ENCODE measurements around the gene IGSF9B. TPM values are rescaled to one million over a fixed set of nuclear protein-coding genes. Genes with fewer than 3 reads are reported as not detected.
A peak's percentile ranks its signal among the peaks of the same experiment; 100 is the strongest.

IGSF9B gene
- total RNA-seq, 2 experiments from 2014 or later, result 24.6 to 30.3 TPM

GRCh38 chr11:133922078-133922870 is 34.5 kb downstream of the IGSF9B start:
- Mint-ChIP-seq H3K4me1 (ENCODE audit: low read depth) (peaks cover 7% of the 10 kb centered on the region), H3K9me3 (no peaks in the 10 kb centered on the region), H3K27me3 (no peaks in the 10 kb centered on the region), H3K27ac (no peak overlapping the region), H3K36me3 (peaks cover 38% of the 10 kb centered on the region), H3K4me3 (no peak overlapping the region)
- no peak for DNase-seq
- ChIA-PET POLR2A (interaction anchor here (0.7 kb wide), 1 partner anchor 27 kb away, joined by 3 read pairs; no protein-coding TSS in a partner anchor), CTCF (no interaction called here)
- intact Hi-C loops (cut with micrococcal nuclease), result no loop called here

- no peak overlapping the region for H3K4me3 Mint-ChIP-seq
- ChIA-PET POLR2A (no interaction called here), CTCF (no interaction called here)
- peaks cover 38% of the 10 kb centered on the region for H3K36me3 Mint-ChIP-seq
- H3K4me1 Mint-ChIP-seq (ENCODE audit: low read depth), result peaks cover 6% of the 10 kb centered on the region
- no peak overlapping the region for H3K27ac Mint-ChIP-seq
- no peaks in the 10 kb centered on the region for H3K9me3 Mint-ChIP-seq
- intact Hi-C loops (cut with micrococcal nuclease), result no loop called here
- DNase-seq, result no peak
- H3K27me3 Mint-ChIP-seq, result no peaks in the 10 kb centered on the region
These were observed 35.3 kb downstream of the IGSF9B start for GRCh38 chr11:133921513-133921912.

- intact Hi-C loops (cut with micrococcal nuclease), result no loop called here
- H3K27ac Mint-ChIP-seq, result no peak overlapping the region
- H3K9me3 Mint-ChIP-seq, result no peaks in the 10 kb centered on the region
- H3K27me3 Mint-ChIP-seq, result no peaks in the 10 kb centered on the region
- no peak for DNase-seq
- CTCF ChIA-PET, result no interaction called here
- POLR2A ChIA-PET, result no interaction called here
- H3K4me3 Mint-ChIP-seq, result no peak overlapping the region
- H3K36me3 Mint-ChIP-seq, result peaks cover 37% of the 10 kb centered on the region
- peaks cover 6% of the 10 kb centered on the region for H3K4me1 Mint-ChIP-seq (ENCODE audit: low read depth)
These were observed 35.7 kb downstream of the IGSF9B start for GRCh38 chr11:133921026-133921425.

GRCh38 chr11:133920109-133920990 is 36.4 kb downstream of the IGSF9B start:
- Mint-ChIP-seq H3K4me1 (ENCODE audit: low read depth) (peaks cover 6% of the 10 kb centered on the region), H3K36me3 (peaks cover 31% of the 10 kb centered on the region), H3K27me3 (no peaks in the 10 kb centered on the region), H3K9me3 (no peaks in the 10 kb centered on the region), H3K27ac (no peak overlapping the region), H3K4me3 (no peak overlapping the region)
- no peak for DNase-seq
- intact Hi-C loops (cut with micrococcal nuclease), result no loop called here
- ChIA-PET POLR2A (no interaction called here), CTCF (no interaction called here)

- Mint-ChIP-seq H3K27ac (no peak overlapping the region), H3K4me1 (ENCODE audit: low read depth) (peaks cover 6% of the 10 kb centered on the region), H3K36me3 (peaks cover 29% of the 10 kb centered on the region), H3K4me3 (peak overlapping the region; percentile 20), H3K9me3 (no peaks in the 10 kb centered on the region), H3K27me3 (no peaks in the 10 kb centered on the region)
- ChIA-PET CTCF (no interaction called here), POLR2A (no interaction called here)
- intact Hi-C loops (cut with micrococcal nuclease), result no loop called here
- DNase-seq, result peak; percentile 25
These were observed 37.2 kb downstream of the IGSF9B start for GRCh38 chr11:133919330-133920108.

- ChIA-PET CTCF (no interaction called here), POLR2A (interaction anchor here (0.6 kb wide), 1 partner anchor 140 kb away, joined by 3 read pairs; no protein-coding TSS in a partner anchor)
- Mint-ChIP-seq H3K4me3 (peak overlapping the region; percentile 58), H3K9me3 (no peaks in the 10 kb centered on the region), H3K27me3 (no peaks in the 10 kb centered on the region), H3K36me3 (peaks cover 31% of the 10 kb centered on the region), H3K4me1 (ENCODE audit: low read depth) (peaks cover 6% of the 10 kb centered on the region), H3K27ac (no peak overlapping the region)
- intact Hi-C loops (cut with micrococcal nuclease), result no loop called here
- no peak for DNase-seq
These were observed 38.0 kb downstream of the IGSF9B start for GRCh38 chr11:133918608-133919260.

GRCh38 chr11:133917921-133918607 is 38.7 kb downstream of the IGSF9B start:
- H3K36me3 Mint-ChIP-seq, result peaks cover 28% of the 10 kb centered on the region
- H3K4me1 Mint-ChIP-seq (ENCODE audit: low read depth), result peaks cover 6% of the 10 kb centered on the region
- H3K9me3 Mint-ChIP-seq, result no peaks in the 10 kb centered on the region
- intact Hi-C loops (cut with micrococcal nuclease), result no loop called here
- H3K27ac Mint-ChIP-seq, result no peak overlapping the region
- no peaks in the 10 kb centered on the region for H3K27me3 Mint-ChIP-seq
- no peak for DNase-seq
- POLR2A ChIA-PET, result interaction anchor here (0.6 kb wide), 1 partner anchor 140 kb away, joined by 3 read pairs; no protein-coding TSS in a partner anchor
- H3K4me3 Mint-ChIP-seq, result no peak overlapping the region
- CTCF ChIA-PET, result interaction anchor here (0.6 kb wide), 1 partner anchor 10 kb away, joined by 3 read pairs; no protein-coding TSS in a partner anchor

GRCh38 chr11:133916784-133917440 is 39.9 kb downstream of the IGSF9B start:
- no peak for DNase-seq
- ChIA-PET CTCF (no interaction called here), POLR2A (no interaction called here)

GRCh38 chr11:133913761-133914160 is 43.0 kb downstream of the IGSF9B start:
- Mint-ChIP-seq H3K4me3 (no peak overlapping the region), H3K27me3 (no peaks in the 10 kb centered on the region), H3K9me3 (no peaks in the 10 kb centered on the region), H3K4me1 (ENCODE audit: low read depth) (peaks cover 1% of the 10 kb centered on the region), H3K36me3 (peaks cover 28% of the 10 kb centered on the region), H3K27ac (no peak overlapping the region)
- ChIA-PET POLR2A (no interaction called here), CTCF (interaction anchor here (2.4 kb wide), 1 partner anchor 14 kb away, joined by 8 read pairs; no protein-coding TSS in a partner anchor)
- DNase-seq, result no peak
- intact Hi-C loops (cut with micrococcal nuclease), result no loop called here

More at GRCh38 chr11:133916784-133917440, 39.9 kb downstream of the IGSF9B start:
- Mint-ChIP-seq H3K27me3 (no peaks in the 10 kb centered on the region), H3K4me3 (no peak overlapping the region), H3K27ac (no peak overlapping the region), H3K9me3 (no peaks in the 10 kb centered on the region), H3K4me1 (ENCODE audit: low read depth) (peaks cover 6% of the 10 kb centered on the region), H3K36me3 (peaks cover 29% of the 10 kb centered on the region)
- intact Hi-C loops (cut with micrococcal nuclease), result no loop called here

- ChIA-PET CTCF (interaction anchor here (1.3 kb wide), 1 partner anchor 17 kb away, joined by 3 read pairs; no protein-coding TSS in a partner anchor), POLR2A (no interaction called here)
- Mint-ChIP-seq H3K36me3 (peaks cover 32% of the 10 kb centered on the region), H3K9me3 (no peaks in the 10 kb centered on the region), H3K27me3 (no peaks in the 10 kb centered on the region), H3K4me3 (no peak overlapping the region), H3K4me1 (ENCODE audit: low read depth) (no peaks in the 10 kb centered on the region), H3K27ac (no peak overlapping the region)
- DNase-seq, result no peak
- intact Hi-C loops (cut with micrococcal nuclease), result no loop called here
These were observed 45.6 kb downstream of the IGSF9B start for GRCh38 chr11:133911171-133911570.

GRCh38 chr11:133910101-133910500 is 46.7 kb downstream of the IGSF9B start:
- Mint-ChIP-seq H3K27me3 (no peaks in the 10 kb centered on the region), H3K4me3 (no peak overlapping the region), H3K4me1 (ENCODE audit: low read depth) (no peaks in the 10 kb centered on the region), H3K36me3 (peaks cover 33% of the 10 kb centered on the region), H3K27ac (no peak overlapping the region), H3K9me3 (no peaks in the 10 kb centered on the region)
- CTCF ChIA-PET, result no interaction called here
- intact Hi-C loops (cut with micrococcal nuclease), result no loop called here
- POLR2A ChIA-PET, result no interaction called here
- DNase-seq, result no peak

All from activated CD4-positive, alpha-beta memory T cell treated with anti-CD3 and anti-CD28 coated beads for 36 hours (primary cell).